HG02571 (cell line): ENCODE data around the gene PBX3.

Experiments
- ATAC-seq: cut with Tn5 transposase; IDR thresholded peaks from one replicate; pipeline ENCODE4 v1.9.1; 2021; ENCODE audit warnings: mild to moderate bottlenecking, moderate library complexity; ENCODE audit not compliant: unreplicated experiment

PBX3 gene

DNA sequence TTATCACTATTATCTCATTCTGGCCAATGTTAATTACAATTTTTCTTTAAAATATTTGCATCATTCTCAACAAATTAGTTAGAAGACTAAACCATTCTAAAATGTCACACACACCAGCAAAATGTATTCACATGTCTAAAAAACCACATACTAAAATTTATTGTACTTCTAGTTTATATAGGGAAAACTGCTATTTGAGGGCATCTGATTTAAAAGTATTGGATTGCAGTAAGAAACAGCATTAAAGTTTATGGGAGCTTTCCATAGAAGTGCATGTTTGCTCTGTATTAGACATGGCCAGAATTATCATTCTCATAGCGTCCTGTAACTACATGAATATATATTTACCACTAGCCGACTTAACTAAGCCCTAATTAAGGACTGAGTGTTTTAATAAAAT, 150.3 kb downstream of the PBX3 start:
- ATAC-seq: no peak

- no peak for ATAC-seq
Measured at GRCh38 chr9:125902214-125902613, 155.0 kb downstream of the PBX3 start.

DNA sequence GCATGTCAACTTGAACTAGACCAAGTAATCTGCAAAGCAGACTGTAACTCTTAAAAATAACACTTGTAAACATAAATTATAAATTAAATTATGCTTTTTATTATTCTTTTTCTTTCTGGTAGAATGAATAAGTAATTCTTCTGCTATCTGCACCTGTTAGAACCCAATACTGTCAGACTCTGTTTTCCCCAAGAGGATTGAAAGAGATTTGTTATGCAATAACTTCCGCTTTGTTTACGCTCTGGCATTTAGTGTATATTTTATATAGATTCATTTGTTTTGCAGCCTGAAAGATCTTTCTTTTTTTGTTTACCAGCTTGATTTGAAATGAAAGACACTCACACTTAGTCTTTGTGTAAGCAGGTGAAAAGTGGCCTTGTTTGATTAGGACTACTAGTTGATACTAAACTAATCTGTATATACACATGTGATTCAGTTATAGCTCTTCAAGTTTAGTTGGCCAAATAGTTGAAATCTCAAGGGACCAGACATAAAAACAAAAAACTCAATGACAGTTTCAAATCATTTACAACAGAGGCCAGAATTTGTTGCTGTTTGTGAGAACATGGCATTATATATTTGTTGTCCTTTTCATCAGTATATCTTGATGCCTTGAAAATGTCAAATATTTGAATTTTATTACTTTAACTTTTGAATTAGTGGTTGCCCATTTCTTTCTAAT, 155.8 kb downstream of the PBX3 start:
- ATAC-seq: no peak

DNA sequence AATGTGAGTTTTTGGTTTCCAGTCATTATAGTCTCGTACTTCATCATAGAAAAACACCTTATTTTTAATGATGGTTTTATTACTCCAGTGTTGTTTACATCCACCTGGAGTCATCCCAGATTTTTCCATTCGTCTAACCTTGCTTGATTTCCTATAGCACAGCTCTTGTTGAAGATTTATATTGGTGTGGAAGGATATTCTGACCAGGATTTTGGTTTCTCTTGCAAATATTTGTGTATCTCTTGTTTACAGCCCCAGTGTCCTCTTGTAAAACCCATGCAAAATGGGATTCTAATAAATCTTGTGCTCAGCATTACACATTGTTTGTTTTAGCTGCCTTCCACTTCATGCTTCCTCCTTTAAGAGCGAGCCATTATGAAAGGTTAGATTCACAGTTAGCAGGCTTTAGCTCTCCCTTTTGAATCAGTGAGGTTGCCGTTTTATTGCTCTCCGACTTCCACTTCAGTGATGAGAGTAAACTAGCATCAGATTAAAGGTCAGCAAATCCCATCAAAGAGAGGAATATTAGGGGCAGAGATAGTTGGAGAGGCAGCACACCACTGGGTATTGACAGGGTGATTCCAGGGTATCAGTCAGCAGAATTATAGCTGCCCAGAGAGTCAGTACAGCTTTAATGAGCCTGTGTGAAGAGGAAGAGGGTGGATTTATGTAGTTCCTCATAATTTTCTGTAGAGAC, 157.1 kb downstream of the PBX3 start:
- no peak for ATAC-seq

GRCh38 chr9:125906144-125906543, 159.0 kb downstream of the PBX3 start:
- ATAC-seq: no peak

GRCh38 chr9:125906893-125907292, 159.7 kb downstream of the PBX3 start:
- no peak for ATAC-seq

- no peak for ATAC-seq
Measured at GRCh38 chr9:125908136-125908535, 161.0 kb downstream of the PBX3 start.

DNA sequence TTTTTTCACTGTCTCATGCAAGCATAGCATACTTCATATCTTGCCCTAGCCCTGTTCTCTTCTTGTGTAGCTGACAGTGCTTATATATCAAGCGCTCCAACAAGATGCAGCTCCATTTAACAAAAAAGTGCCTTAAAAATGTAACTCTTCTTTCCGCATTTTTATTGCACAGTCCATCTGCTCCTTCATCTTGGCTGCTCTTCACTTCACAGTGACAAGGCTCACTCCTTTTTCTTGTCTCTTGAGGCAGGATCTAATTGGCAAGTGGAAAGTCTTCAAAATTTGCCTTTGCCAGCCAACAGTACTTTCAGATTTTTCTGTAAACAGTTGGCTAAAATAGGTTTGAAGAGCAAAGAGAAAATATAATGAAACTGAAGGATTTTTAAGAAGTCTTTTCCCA, 161.8 kb downstream of the PBX3 start:
- no peak for ATAC-seq

DNA sequence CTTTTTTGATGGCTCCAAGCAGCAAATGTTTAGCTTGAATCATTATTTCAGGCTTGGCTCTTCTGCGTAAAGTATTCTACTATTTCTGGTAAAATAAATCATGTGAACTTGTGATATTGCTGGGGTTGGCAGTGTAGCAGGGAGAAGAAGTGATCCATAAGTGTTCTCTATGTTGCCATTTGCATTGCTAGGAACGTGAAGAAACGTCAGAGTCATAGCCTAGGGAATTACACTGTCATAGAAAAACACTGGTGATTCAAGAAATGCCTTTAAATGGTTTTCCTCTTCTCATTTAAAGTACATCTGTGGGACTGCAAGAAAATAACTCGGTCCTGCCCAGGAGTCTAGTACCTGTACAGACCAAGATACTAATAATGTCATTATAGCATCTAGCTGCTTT, 162.3 kb downstream of the PBX3 start:
- ATAC-seq: no peak

- ATAC-seq: no peak
Measured at GRCh38 chr9:125910286-125910685, 163.1 kb downstream of the PBX3 start.

DNA sequence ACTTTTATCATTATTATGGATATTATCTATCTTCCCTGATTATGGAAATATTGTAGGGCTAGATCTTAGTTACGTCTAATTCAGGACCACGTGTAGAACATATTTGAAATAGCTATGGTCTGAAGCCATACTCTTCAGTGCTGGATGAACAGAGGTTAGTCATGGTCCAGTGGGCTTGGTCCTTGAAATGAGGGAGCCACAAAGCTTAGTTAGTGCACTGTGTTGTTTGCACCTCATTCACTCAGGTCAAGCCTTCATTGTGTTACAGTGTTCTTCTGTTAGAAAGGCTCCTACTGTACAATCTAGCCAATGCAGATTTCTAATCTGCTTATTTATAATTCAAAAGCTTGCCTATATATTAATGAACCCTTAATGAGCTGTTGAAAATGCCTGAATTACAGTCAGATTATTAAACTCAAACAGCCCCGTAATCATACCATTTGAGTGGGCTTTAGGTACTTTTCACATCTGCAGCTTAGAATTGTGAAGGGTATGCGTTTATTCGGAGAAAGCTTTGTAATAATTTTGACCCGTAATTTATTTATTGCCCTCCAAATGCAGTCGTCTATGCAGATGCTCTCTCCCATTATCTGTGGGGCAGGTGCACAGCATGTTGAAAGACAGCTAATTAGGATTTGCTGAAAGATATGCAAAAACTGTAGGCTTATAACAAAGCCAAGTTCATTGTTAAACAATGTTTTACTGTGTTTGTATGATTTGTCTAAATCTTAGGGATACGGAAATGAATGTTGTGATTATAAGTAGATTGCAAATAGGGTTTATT, 164.9 kb downstream of the PBX3 start:
- ATAC-seq: no peak

DNA sequence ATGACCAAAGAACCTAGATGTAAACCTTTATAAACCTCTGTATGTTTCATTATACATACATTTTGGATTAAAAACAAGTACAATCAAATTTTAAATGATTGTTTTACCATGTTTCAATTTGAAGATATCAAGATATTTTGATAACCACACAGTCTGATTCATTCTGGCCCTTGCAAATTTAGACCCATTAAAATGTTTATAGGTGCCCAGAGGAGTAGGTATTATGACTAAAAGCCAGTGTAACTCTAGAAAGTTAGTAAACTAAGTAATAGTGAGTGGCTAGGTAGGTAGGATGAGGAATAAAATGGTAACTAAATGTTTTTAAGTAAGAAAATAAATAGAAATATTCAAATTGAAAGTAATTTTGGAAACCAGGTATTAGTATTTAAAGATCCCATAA, 165.5 kb downstream of the PBX3 start:
- no peak for ATAC-seq

- ATAC-seq: no peak
Measured at GRCh38 chr9:125913551-125913950, 166.4 kb downstream of the PBX3 start.

DNA sequence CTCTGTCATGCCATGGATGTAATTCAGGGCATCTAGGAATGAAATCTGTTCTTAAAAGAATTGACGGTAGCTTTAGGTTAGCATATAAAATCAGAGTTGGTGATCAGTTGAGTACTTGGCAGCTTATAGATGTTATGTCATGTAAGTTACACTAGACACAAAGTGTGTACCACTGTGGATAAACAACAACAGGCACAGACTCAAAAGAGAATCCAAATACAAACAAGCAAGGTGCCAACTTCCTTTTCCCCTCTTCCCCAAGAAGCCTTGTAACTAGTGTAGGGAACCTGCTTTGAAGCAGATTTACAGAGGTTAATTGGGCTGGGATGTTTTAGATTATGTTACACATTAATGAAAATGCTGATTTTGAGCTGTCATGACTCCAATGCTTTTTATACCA, 167.2 kb downstream of the PBX3 start:
- no peak for ATAC-seq

GRCh38 chr9:125915606-125916005, 168.4 kb downstream of the PBX3 start:
- no peak for ATAC-seq

DNA sequence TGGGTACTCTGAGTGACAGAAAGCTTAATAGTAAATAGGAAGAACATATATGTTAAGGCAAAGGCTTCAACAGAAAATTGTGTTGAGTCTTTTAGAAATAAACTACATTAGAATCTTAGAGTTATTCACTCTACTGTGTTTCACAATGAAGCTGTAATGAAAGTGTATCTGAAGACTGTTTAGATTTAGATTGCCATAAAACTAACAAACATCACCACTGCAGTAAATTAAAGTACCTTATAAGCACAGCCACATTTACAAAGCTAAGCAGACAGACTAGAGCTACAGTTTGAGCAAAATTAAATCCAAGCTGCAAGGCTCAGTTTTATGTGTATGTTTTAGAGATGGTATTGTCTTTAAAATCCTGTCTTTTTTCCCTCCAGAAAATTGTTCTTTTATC, 172.4 kb downstream of the PBX3 start:
- no peak for ATAC-seq

DNA sequence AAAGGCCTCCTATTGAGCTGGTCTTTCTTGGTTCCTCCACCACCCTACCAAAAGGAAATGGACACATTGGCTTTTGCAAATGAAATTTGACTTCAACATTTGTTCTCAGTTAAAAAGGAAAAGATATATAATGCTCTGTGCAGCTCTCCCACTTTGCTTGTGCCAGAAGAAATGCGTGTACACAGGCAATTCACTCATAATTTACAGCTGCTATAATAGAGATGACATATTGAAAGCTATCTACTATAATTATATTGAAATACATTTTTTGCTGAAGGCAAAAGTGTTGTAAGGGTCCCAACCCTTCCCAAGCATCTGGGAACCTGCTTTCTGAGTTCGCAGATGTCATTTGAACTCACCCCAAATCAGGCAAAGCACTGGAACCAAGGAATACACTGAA, 173.2 kb downstream of the PBX3 start:
- no peak for ATAC-seq

GRCh38 chr9:125922854-125923253, 175.7 kb downstream of the PBX3 start:
- no peak for ATAC-seq

- ATAC-seq: no peak
Measured at GRCh38 chr9:125924351-125924750, 177.2 kb downstream of the PBX3 start.

DNA sequence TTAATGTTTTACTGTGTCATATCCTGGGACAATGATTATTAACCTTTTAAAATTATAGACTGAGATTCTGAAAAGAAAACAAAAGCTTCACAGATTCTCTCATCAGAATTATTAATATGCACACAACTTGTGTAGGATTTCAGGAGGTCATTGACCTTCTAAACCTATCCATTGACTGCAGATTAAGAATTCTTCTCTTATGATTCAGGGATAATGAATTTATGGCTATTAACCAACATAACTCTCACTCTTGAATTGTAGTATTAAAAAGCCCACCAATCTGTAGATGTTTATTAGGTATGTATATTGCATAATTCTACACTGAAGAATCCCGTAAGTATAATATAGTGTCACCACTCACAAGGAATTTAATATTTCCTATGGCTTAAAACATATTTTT, 179.8 kb downstream of the PBX3 start:
- no peak for ATAC-seq

GRCh38 chr9:125929846-125930245, 182.7 kb downstream of the PBX3 start:
- no peak for ATAC-seq

DNA sequence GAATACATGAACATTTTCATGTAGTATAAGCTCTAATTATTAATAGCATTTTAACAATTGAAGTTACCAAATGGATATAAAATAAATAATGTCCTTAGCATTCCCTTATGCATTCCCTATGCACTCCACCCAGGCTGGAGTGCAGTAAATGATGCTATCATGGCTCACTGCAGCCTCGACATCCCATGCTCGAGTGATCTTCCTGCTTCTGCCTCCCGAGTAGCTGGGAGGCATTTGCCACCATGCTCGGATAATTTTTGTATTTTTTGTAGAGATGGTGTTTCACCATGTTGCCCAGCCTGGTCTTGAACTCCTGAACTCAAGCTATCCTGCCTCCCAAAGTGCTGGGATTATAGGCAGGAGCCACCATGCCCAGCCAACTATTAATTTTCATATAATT, 184.0 kb downstream of the PBX3 start:
- ATAC-seq: no peak
